IPS-18a (cell line): Measurements from ENCODE around the gene PLEKHG3.

Experiments
- H3K27ac ChIP-seq: one replicate; pipeline ENCODE4 v1.5.1; 2013; ENCODE audit warnings: low read length
- H3K27me3 ChIP-seq: one replicate; pipeline ENCODE4 v1.6.1; 2013; ENCODE audit warnings: mild to moderate bottlenecking, low read length; ENCODE audit not compliant: control insufficient read depth, insufficient read depth
- H3K36me3 ChIP-seq: one replicate; pipeline ENCODE4 v1.6.1; 2013; ENCODE audit warnings: low read depth, low read length; ENCODE audit not compliant: control insufficient read depth
- H3K4me1 ChIP-seq: one replicate; pipeline ENCODE4 v1.6.1; 2013; ENCODE audit warnings: low read depth, low read length; ENCODE audit not compliant: control insufficient read depth
- H3K4me3 ChIP-seq: one replicate; pipeline ENCODE4 v1.5.1; 2013; ENCODE audit warnings: low read length
- H3K9ac ChIP-seq: one replicate; pipeline ENCODE4 v1.6.1; 2013; ENCODE audit warnings: mild to moderate bottlenecking, low read length, moderate library complexity
- H3K9me3 ChIP-seq: one replicate; pipeline ENCODE4 v1.6.1; 2013; ENCODE audit warnings: low read depth, low read length; ENCODE audit not compliant: control insufficient read depth

Gene PLEKHG3

GRCh38 chr14:64755781-64756221 is 51.6 kb downstream of the PLEKHG3 start:
- Histone ChIP-seq H3K27me3 (no peaks in the 10 kb centered on the region), H3K9me3 (no peaks in the 10 kb centered on the region), H3K27ac (no peak overlapping the region), H3K36me3 (no peaks in the 10 kb centered on the region), H3K4me1 (peaks cover 11% of the 10 kb centered on the region), H3K4me3 (no peak overlapping the region), H3K9ac (no peak overlapping the region)

DNA sequence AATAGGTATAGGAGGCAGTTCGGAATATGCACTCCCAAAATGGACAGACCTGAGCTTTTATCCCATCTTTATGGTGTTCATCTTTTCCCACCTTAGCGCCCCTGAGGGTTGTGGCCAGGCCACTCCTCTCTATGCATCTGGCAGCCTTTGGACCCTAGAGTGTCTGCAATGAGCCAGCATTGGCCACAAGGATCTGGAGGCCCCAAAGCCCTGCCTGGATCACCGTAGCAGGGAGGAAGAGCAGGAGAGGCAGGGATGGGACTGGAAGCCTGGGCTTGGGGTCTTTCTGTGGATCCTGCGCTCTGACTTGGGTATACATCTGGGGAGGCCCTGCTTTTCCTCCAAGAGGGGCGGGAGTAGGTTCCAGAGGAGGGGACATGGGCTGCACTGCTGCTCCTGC is 52.5 kb downstream of the PLEKHG3 start:
- H3K9ac ChIP-seq: no peak overlapping the region
- H3K27me3 ChIP-seq: no peaks in the 10 kb centered on the region
- H3K4me3 ChIP-seq: no peak overlapping the region
- H3K9me3 ChIP-seq: no peaks in the 10 kb centered on the region
- H3K27ac ChIP-seq: no peak overlapping the region
- no peaks in the 10 kb centered on the region for H3K36me3 ChIP-seq
- peaks cover 11% of the 10 kb centered on the region for H3K4me1 ChIP-seq

DNA sequence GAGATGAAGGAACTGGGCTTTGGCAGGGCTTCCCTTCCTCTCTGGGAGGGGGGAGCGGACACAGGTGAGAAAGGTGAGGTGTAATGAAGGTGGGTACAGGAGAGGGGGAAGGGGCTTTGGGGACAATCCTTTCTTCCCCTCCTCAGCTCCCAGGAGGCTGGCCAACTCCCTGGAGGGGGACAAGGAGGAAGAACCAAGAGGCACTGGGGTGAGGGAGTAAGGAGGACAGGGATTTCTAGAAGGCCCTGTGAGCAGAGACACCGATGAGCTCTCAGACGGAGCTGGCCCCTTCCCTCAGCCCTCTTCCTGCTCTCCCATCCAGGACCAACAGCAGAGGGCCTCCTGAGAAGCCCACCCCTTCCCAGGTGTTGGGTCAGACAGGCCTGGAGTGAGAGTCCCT is 53.4 kb downstream of the PLEKHG3 start:
- Histone ChIP-seq H3K9me3 (no peaks in the 10 kb centered on the region), H3K4me1 (peaks cover 16% of the 10 kb centered on the region), H3K27ac (no peak overlapping the region), H3K4me3 (no peak overlapping the region), H3K9ac (no peak overlapping the region), H3K36me3 (no peaks in the 10 kb centered on the region), H3K27me3 (no peaks in the 10 kb centered on the region)

GRCh38 chr14:64758025-64758521 is 53.8 kb downstream of the PLEKHG3 start:
- H3K27ac ChIP-seq: no peak overlapping the region
- peaks cover 18% of the 10 kb centered on the region for H3K4me1 ChIP-seq
- H3K9ac ChIP-seq: no peak overlapping the region
- H3K36me3 ChIP-seq: no peaks in the 10 kb centered on the region
- H3K4me3 ChIP-seq: no peak overlapping the region
- no peaks in the 10 kb centered on the region for H3K27me3 ChIP-seq
- H3K9me3 ChIP-seq: no peaks in the 10 kb centered on the region

DNA sequence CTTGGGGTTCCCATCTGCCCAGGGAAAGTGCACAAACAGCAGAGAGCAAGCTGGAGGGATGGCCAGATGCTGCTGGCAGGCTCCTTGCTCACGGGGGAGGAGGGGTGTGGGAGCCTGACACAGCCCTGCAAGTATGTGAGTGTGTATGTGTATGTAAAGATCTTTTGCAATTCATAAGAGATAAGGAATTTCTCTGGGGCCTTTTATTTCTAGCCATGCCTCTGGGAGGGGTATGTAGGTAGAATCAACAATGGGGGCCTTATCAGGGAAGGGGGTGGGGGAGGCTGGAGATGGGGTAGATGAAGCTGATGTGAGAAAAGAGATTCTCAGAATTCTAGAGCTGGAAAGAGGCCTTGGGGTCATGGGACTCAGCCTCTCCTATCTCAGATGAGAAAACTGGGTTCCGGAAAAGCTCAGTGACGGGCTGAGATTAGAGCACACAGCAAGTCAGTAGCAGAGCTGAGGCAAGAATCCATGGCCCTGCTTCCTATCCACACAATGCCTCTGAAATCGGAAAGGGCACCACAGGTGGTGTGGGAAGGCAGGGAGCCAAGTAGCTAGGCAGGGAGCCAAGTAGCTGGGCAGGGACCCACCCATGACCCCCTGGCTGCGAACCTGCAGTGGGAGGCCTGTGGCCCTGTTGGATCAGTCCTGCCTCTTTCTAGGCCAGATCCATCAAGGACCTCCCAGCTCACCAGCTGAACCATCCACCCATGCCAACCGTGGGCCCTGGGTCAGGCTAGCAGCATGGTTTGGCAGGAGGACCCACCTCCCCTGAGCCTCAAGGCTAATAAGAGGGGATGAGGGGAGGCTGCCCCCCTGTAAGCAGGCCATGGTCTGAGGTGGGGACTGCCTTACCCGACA is 54.7 kb downstream of the PLEKHG3 start:
- H3K4me3 ChIP-seq: no peak overlapping the region
- H3K9ac ChIP-seq: no peak overlapping the region
- H3K4me1 ChIP-seq: peaks cover 25% of the 10 kb centered on the region
- peaks cover 7% of the 10 kb centered on the region for H3K27me3 ChIP-seq
- H3K36me3 ChIP-seq: no peaks in the 10 kb centered on the region
- no peaks in the 10 kb centered on the region for H3K9me3 ChIP-seq
- H3K27ac ChIP-seq: no peak overlapping the region

GRCh38 chr14:64759555-64759938 is 55.3 kb downstream of the PLEKHG3 start:
- Histone ChIP-seq H3K36me3 (no peaks in the 10 kb centered on the region), H3K27me3 (peaks cover 12% of the 10 kb centered on the region), H3K4me1 (peaks cover 31% of the 10 kb centered on the region), H3K9ac (no peak overlapping the region), H3K9me3 (no peaks in the 10 kb centered on the region), H3K4me3 (no peak overlapping the region), H3K27ac (no peak overlapping the region)

- H3K4me3 ChIP-seq: no peak overlapping the region
- H3K27me3 ChIP-seq: peaks cover 12% of the 10 kb centered on the region
- no peak overlapping the region for H3K27ac ChIP-seq
- no peak overlapping the region for H3K9ac ChIP-seq
- peaks cover 33% of the 10 kb centered on the region for H3K4me1 ChIP-seq
- H3K36me3 ChIP-seq: no peaks in the 10 kb centered on the region
- no peaks in the 10 kb centered on the region for H3K9me3 ChIP-seq
These were observed 56.0 kb downstream of the PLEKHG3 start for GRCh38 chr14:64760146-64760755.

DNA sequence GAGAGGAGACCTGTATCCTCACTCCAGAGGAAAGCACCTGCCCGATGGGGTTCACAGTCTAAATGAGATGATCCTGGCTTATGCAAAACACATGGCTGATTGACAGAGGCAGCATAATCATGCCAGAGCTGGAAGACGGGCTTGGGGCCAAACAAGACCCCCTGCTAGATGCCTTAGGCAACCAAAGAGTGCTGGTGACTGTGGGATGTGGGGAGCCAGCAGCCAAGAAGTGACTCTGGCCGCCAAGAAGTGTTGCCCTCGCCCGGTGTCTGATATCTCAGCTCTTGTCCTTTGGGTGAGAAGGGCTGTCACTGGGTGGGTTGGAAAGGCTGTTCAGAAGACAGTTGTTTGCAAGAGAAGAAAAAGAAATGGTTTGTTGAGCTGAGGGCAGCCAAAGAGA is 56.7 kb downstream of the PLEKHG3 start:
- no peak overlapping the region for H3K27ac ChIP-seq

DNA sequence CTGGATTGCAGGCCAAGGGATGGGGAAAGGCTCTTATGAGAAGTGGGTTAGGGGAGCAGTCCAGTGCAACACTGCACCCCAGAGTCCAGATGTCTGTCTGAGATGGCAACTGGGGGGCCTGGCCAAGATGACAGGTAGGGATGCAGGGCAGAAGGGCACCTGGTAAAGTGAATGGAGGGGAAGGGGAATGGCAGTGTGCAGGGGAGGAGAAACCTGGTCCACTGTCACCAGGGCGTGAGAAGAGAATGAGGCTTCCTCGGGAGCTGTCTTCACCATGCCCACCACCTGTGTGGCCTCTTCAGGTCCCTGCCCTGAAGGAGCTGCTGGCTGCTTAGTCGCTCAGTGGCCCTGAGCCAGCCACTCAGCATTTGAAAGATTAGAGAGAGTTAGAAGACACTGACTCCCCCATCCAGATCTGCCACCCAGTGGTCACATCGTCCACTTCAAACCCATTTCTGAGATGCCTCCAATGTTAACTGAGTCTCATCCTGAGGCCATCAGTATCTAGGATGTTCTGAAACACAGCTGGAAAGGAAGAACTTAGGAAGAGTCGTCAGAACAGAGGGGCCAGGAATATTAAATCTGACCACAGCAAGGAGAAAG is 57.3 kb downstream of the PLEKHG3 start:
- Histone ChIP-seq H3K9me3 (no peaks in the 10 kb centered on the region), H3K4me3 (no peak overlapping the region), H3K4me1 (peaks cover 34% of the 10 kb centered on the region), H3K27ac (no peak overlapping the region), H3K36me3 (no peaks in the 10 kb centered on the region), H3K27me3 (peaks cover 12% of the 10 kb centered on the region), H3K9ac (no peak overlapping the region)

More for the DNA sequence above, 56.7 kb downstream of the PLEKHG3 start:
- no peaks in the 10 kb centered on the region for H3K36me3 ChIP-seq
- H3K9ac ChIP-seq: no peak overlapping the region
- no peak overlapping the region for H3K4me3 ChIP-seq
- peaks cover 33% of the 10 kb centered on the region for H3K4me1 ChIP-seq
- H3K27me3 ChIP-seq: peaks cover 12% of the 10 kb centered on the region
- no peaks in the 10 kb centered on the region for H3K9me3 ChIP-seq

DNA sequence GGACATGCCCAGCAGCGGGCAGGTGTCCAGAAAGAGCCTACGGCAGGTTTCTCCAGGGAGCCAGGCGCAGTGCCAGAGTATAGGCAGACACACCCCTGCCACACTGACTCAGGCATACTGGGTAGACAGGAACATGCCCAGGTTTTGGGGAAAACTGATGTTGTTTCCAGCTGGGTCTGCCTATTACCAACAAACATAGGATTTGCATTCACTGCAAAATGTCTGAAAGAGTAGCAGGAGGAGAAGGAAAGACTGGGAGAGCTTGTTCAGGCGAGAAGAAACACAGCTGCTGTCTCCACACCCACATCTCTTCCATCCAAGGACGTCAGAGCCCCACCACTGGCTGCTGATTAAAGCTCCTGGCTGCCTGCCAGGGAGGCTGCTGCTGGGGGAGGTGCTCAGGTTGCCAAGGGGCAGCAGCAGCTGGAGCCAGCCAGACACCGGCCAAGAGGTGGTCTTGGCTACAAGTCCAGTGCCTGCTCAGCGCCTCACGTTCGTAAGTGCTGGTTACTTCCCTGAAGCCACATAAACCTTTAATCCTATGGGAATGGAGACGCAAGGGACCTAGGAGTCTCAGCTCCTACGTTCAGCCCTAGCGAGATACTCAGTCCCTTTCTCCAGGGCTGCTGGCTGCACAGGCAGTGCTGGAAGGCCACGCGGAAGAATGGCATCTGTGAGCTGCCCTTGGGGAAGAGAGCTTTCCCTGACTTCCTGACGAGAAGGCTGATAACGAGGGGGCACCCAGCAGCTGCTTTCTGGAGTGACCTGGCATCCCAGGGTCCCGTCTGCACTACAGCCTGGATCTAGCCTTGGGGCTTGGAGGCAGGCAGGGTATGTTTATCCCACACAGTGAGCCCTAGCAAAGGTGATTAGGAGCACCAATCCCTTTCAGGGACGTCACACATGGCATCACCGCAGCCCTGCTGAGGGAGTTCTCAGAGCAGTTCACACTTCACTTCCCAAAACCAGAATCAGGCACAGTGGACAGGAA is 58.1 kb downstream of the PLEKHG3 start:
- Histone ChIP-seq H3K27me3 (peaks cover 12% of the 10 kb centered on the region), H3K4me1 (peaks cover 38% of the 10 kb centered on the region), H3K9me3 (no peaks in the 10 kb centered on the region), H3K9ac (no peak overlapping the region), H3K27ac (no peak overlapping the region), H3K36me3 (no peaks in the 10 kb centered on the region), H3K4me3 (no peak overlapping the region)
